ENCODE measurements around the gene NTN5. TPM values are rescaled to one million over a fixed set of nuclear protein-coding genes. Genes with fewer than 3 reads are reported as not detected.

NTN5 gene
- total and polyA plus RNA-seq, 3 donors from 2014 or later, result 0.87 to 4.3 (median 1.6) TPM

DNA sequence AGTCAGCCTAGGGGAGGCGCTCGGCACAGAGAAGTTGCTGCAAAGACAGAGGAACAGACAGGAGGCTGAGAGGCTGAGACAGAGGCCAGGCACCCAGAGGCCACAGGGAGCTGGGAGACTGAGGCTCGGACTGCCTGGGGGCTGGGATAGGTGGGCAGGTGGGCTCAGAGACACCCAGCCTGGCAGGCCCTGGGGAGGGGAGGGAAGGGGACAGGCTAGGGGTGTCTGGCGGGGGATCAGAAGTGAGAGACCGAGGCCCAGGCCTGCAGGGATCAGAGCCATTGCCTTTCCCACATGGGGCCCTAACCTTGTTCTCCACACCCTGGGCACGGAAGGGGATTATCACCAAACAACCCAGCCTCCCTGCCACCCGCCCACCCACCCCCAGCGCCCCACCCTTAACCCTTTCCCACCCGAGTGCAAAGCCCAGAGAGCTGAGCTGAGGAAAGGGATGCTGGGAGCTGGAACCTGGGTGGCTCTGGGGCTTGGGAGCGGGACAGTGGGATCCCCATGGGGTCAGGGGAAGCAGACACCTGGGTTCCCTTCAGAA lies 1.3 kb downstream of the NTN5 start:
- no peaks in the 10 kb centered on the region for H3K27me3 ChIP-seq
- 76 to 85% methylated on average over 5 to 10 of the region's 10 CpGs for WGBS, 2 donors
- no peaks in the 10 kb centered on the region for H3K9me3 ChIP-seq
- DNase-seq, result no peak
- no peaks in the 10 kb centered on the region for H3K36me3 ChIP-seq (ENCODE audit: low read depth, missing control alignments)
- intact Hi-C loops (cut with DNase I; ENCODE audit: low total_unique reads), result no loop called here
- no peak overlapping the region for H3K27ac ChIP-seq
- no peak overlapping the region for H3K4me3 ChIP-seq
- H3K4me1 ChIP-seq, result peaks cover 15% of the 10 kb centered on the region
- TF ChIP-seq POLR2A (IDR thresholded peaks at IDR 0.05), result no peak
- TF ChIP-seq, protein P1, sequence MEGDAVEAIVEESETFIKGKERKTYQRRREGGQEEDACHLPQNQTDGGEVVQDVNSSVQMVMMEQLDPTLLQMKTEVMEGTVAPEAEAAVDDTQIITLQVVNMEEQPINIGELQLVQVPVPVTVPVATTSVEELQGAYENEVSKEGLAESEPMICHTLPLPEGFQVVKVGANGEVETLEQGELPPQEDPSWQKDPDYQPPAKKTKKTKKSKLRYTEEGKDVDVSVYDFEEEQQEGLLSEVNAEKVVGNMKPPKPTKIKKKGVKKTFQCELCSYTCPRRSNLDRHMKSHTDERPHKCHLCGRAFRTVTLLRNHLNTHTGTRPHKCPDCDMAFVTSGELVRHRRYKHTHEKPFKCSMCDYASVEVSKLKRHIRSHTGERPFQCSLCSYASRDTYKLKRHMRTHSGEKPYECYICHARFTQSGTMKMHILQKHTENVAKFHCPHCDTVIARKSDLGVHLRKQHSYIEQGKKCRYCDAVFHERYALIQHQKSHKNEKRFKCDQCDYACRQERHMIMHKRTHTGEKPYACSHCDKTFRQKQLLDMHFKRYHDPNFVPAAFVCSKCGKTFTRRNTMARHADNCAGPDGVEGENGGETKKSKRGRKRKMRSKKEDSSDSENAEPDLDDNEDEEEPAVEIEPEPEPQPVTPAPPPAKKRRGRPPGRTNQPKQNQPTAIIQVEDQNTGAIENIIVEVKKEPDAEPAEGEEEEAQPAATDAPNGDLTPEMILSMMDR (IDR thresholded peaks at IDR 0.05), result no peak

DNA sequence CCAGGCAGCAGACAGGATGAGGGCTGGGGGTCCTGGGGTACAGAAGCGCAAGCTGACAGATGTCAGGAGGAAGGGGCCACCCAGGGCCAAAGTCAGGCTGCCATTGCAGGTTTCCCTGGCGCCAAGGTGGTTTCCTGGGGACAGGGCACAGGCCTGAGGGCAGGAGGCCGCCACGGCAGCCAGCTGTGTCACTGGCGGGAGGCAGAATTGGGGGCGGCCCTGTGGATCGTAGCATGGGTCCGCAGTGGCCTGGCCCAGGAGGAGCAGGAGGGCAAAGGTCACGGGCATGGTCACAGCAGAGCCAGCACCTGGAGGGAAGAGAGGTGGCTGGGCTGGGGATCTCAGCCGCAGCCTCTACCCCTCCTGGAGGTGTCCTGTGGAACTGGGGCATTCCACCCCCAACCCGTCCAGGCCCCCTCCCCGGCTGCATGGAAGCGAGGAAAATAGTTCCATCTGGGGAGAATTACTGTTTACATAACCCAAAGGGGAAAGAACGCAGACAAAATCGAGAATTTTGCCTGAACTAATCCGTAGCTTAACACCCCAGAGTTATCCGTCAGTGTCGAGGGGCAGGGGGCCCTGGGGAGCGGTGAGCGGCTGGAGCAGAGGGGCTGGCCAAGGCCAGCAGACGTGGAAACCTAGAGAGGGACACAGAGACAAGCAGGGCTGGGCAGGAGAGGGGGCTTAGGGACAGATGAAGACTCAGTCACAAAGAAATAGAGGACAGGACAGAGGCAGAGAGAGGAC lies 1.9 kb downstream of the NTN5 start:
- Histone ChIP-seq H3K4me3 (no peak overlapping the region), H3K27ac (no peak overlapping the region), H3K4me1 (peaks cover 15% of the 10 kb centered on the region), H3K9me3 (no peaks in the 10 kb centered on the region), H3K27me3 (no peaks in the 10 kb centered on the region), H3K36me3 (ENCODE audit: low read depth, missing control alignments) (no peaks in the 10 kb centered on the region)
- TF ChIP-seq, protein P1 (IDR thresholded peaks at IDR 0.05), result no peak
- no peak for TF ChIP-seq POLR2A (IDR thresholded peaks at IDR 0.05)
- WGBS, 2 donors, result 70 to 78% methylated on average over 16 to 20 of the region's 21 CpGs
- no peak for DNase-seq
- intact Hi-C loops (cut with DNase I; ENCODE audit: low total_unique reads), result no loop called here

DNA sequence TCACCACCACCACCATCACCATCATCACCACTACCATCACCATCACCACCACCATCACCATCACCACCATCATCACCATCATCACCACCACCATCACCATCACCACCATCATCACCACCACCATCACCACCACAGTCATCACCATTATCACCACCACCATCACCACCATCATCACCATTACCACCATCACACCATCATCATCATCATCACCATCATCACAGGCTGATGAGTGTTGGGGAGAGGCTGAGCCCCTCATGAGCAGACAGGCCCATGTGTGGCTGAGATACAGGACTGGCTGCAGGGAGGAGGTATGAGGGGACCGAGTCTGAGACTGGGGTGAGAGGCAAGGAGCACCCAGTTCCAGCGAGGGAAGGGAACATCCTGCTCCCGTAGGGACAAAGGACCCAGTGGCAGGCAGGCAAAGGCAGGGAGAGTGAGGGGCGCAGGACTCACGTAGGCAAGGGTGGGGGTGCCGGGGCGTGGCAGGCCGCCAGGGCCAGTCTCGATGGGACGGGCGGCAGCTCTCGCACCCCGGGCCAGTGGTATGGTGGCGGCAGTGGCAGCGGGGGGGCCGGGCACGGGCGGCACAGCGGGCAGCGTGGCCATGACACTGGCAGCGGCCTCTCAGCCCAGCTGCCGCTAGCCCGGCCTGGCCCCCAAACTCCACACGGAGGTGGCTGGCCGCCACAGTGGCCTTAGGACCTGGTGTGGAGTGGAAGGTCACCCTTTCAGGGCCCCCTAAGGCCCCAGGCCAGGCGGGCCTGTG lies 2.7 kb downstream of the NTN5 start:
- Histone ChIP-seq H3K27ac (no peak overlapping the region), H3K27me3 (no peaks in the 10 kb centered on the region), H3K36me3 (ENCODE audit: low read depth, missing control alignments) (no peaks in the 10 kb centered on the region), H3K9me3 (no peaks in the 10 kb centered on the region), H3K4me1 (peaks cover 7% of the 10 kb centered on the region), H3K4me3 (no peak overlapping the region)
- TF ChIP-seq POLR2A (IDR thresholded peaks at IDR 0.05), result no peak
- TF ChIP-seq, protein P1 (IDR thresholded peaks at IDR 0.05), result no peak
- 91 to 94% methylated on average over 19 to 26 of the region's 26 CpGs for WGBS, 2 donors
- DNase-seq, result no peak
- intact Hi-C loops (cut with DNase I; ENCODE audit: low total_unique reads), result no loop called here

DNA sequence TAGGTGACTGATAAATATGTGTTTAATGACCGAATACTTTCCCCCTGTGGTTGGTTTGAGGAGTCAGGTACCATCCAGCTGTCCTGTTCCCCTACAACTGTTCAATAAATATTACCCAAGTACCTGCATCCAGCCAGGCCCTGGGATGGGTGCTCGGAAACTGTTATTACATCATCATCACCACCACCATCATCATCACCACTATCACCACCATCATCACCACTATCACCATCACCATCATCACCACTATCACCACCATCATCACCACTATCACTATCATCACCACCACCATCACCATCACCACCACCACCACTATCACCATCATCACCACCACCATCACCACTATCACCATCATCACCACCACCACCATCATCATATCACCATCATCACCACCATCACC lies 4.1 kb downstream of the NTN5 start:
- Histone ChIP-seq H3K27me3 (no peaks in the 10 kb centered on the region), H3K27ac (no peak overlapping the region), H3K4me1 (peaks cover 4% of the 10 kb centered on the region), H3K9me3 (no peaks in the 10 kb centered on the region), H3K4me3 (no peak overlapping the region), H3K36me3 (ENCODE audit: low read depth, missing control alignments) (no peaks in the 10 kb centered on the region)
- TF ChIP-seq POLR2A (IDR thresholded peaks at IDR 0.05), result no peak
- TF ChIP-seq, protein P1 (IDR thresholded peaks at IDR 0.05), result no peak
- intact Hi-C loops (cut with DNase I; ENCODE audit: low total_unique reads), result no loop called here
- DNase-seq, result no peak
- 95 to 96% methylated on average over 1 to 2 of the region's 2 CpGs for WGBS, 2 donors
